CD4-positive, alpha-beta T cell treated with Interleukin-17A for 1 hour (primary cell): ENCODE data around the gene CMTM3.
"Not testable (repeated sequence)": the region's sequence is repeated elsewhere in the genome, so short reads cannot be mapped to it uniquely, and the experiment has no call there.

ENCODE experiments used
- DNase-seq: peaks from one replicate; pipeline ENCODE4 v3.0.0-alpha.2; 2020

The CMTM3 gene

GRCh38 chr16:66585481-66586239 lies 18.8 kb upstream of the CMTM3 start:
- DNase-seq, result no peak

GRCh38 chr16:66587881-66588600 lies 16.5 kb upstream of the CMTM3 start:
- no peak for DNase-seq

GRCh38 chr16:66588981-66589713 lies 15.4 kb upstream of the CMTM3 start:
- DNase-seq, result peak; percentile 80

GRCh38 chr16:66590322-66590721 lies 14.2 kb upstream of the CMTM3 start:
- peak; percentile 58 for DNase-seq

- no peak for DNase-seq
Observed at GRCh38 chr16:66591018-66591417, 13.5 kb upstream of the CMTM3 start.

GRCh38 chr16:66592241-66592640 lies 12.3 kb upstream of the CMTM3 start:
- no peak for DNase-seq

- DNase-seq, result no peak
Observed at GRCh38 chr16:66592814-66593213, 11.7 kb upstream of the CMTM3 start.

GRCh38 chr16:66594739-66595138 lies 9.8 kb upstream of the CMTM3 start:
- no peak for DNase-seq

- not testable (repeated sequence) for DNase-seq
Observed at GRCh38 chr16:66596559-66596958, 7.9 kb upstream of the CMTM3 start.

GRCh38 chr16:66596986-66597848 lies 7.3 kb upstream of the CMTM3 start:
- no peak for DNase-seq

GRCh38 chr16:66598111-66598510 lies 6.4 kb upstream of the CMTM3 start:
- no peak for DNase-seq

- DNase-seq, result no peak
Observed at GRCh38 chr16:66599726-66600125, 4.8 kb upstream of the CMTM3 start.

- no peak for DNase-seq
Observed at GRCh38 chr16:66600477-66600876, 4.0 kb upstream of the CMTM3 start.

- no peak for DNase-seq
Observed at GRCh38 chr16:66601471-66601870, 3.0 kb upstream of the CMTM3 start.

GRCh38 chr16:66603537-66604375 lies 748 bp upstream of the CMTM3 start:
- DNase-seq, result peak; percentile 88

GRCh38 chr16:66605177-66605978 lies 874 bp downstream of the CMTM3 start:
- peak; percentile 38 for DNase-seq

- peak; percentile 28 for DNase-seq
Observed at GRCh38 chr16:66605979-66606751, 1.7 kb downstream of the CMTM3 start.

- DNase-seq, result peak; percentile 84
Observed at GRCh38 chr16:66608241-66609138, 4.0 kb downstream of the CMTM3 start.

- DNase-seq, result no peak
Observed at GRCh38 chr16:66609139-66609510, 4.6 kb downstream of the CMTM3 start.
